Measurements from ENCODE around the gene SMDT1.

The SMDT1 gene, protein sequence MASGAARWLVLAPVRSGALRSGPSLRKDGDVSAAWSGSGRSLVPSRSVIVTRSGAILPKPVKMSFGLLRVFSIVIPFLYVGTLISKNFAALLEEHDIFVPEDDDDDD

GRCh38 chr22:42079319-42080251 is at the start of gene SMDT1:
Gene SMDT1 (plus strand): TSS chr22:42079700. CDS start chr22:42079769, 69 bp downstream.
- peak; percentile 98 for DNase-seq (ENCODE audit: low spot score)
- Mint-ChIP-seq H3K4me1 (ENCODE audit: low read depth) (peaks cover 28% of the 10 kb centered on the region), H3K4me3 (peak within 1 kb of the TSS; percentile 98), H3K9me3 (no peaks in the 10 kb centered on the region), H3K36me3 (ENCODE audit: low read depth) (peaks cover 25% of the 10 kb centered on the region), H3K27ac (peak within 1 kb of the TSS; percentile 96), H3K27me3 (ENCODE audit: low read depth) (no peaks in the 10 kb centered on the region)

DNA sequence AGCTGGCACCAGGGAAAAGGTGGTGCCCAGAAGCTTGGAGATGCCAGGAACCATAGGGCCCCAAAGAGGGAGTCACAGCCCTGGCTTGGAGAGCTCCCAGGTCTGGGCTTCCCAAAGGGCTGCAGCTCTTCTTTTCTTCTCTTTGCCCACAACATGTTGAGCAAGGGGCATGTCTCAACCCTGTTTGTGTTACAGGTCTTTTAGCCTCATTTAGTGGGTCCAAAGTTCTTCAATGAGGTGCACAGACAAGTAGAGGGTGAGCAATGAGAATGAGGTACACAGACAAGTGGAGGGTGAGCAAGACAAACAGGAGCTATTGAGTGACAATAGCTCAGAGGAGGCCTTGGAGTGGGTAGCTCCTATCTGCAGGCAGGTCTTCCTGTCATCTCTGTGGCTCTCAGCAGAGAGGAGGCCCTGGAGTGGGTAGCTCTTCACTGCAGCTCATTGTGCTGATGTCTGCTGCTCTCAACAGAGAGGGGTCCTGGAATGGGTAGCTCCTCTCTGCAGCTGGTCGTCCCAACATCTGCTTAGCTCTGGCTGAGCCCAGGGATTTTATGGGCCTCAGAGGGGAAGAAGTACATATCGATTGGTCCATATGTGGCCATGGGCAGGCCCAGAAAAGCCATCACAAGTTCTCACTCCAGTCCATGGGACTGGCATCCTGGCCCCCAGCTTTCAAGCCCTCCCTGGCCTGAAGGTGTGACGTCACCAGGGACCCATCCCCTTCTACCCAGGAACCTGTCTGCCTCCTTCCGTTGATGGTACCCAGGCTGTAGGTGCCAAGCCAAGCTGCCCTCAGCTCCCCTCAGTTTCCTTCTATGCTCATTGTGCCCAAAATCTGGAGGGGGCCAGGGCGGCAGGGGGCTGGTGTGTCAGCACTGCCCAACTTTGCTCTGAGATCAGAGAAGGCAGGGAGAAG is 46.0 kb upstream of the SMDT1 start:
- Mint-ChIP-seq H3K27me3 (ENCODE audit: low read depth) (peaks cover 5% of the 10 kb centered on the region), H3K4me1 (ENCODE audit: low read depth) (peaks cover 26% of the 10 kb centered on the region), H3K36me3 (ENCODE audit: low read depth) (peaks cover 22% of the 10 kb centered on the region), H3K9me3 (peaks cover 25% of the 10 kb centered on the region), H3K27ac (no peak overlapping the region), H3K4me3 (no peak overlapping the region)
- no peak for DNase-seq (ENCODE audit: low spot score)

- Mint-ChIP-seq H3K27ac (no peak overlapping the region), H3K4me1 (ENCODE audit: low read depth) (peaks cover 24% of the 10 kb centered on the region), H3K4me3 (no peak overlapping the region), H3K9me3 (peaks cover 29% of the 10 kb centered on the region), H3K36me3 (ENCODE audit: low read depth) (peaks cover 21% of the 10 kb centered on the region), H3K27me3 (ENCODE audit: low read depth) (peaks cover 5% of the 10 kb centered on the region)
- DNase-seq (ENCODE audit: low spot score) = no peak
Measured at GRCh38 chr22:42035256-42035655, 44.2 kb upstream of the SMDT1 start.

GRCh38 chr22:42039271-42039670 is 40.2 kb upstream of the SMDT1 start:
- H3K4me1 Mint-ChIP-seq (ENCODE audit: low read depth) = peaks cover 6% of the 10 kb centered on the region
- peaks cover 45% of the 10 kb centered on the region for H3K9me3 Mint-ChIP-seq
- H3K27ac Mint-ChIP-seq = no peak overlapping the region
- peaks cover 5% of the 10 kb centered on the region for H3K27me3 Mint-ChIP-seq (ENCODE audit: low read depth)
- H3K36me3 Mint-ChIP-seq (ENCODE audit: low read depth) = peaks cover 31% of the 10 kb centered on the region
- H3K4me3 Mint-ChIP-seq = no peak overlapping the region
- DNase-seq (ENCODE audit: low spot score) = no peak

DNA sequence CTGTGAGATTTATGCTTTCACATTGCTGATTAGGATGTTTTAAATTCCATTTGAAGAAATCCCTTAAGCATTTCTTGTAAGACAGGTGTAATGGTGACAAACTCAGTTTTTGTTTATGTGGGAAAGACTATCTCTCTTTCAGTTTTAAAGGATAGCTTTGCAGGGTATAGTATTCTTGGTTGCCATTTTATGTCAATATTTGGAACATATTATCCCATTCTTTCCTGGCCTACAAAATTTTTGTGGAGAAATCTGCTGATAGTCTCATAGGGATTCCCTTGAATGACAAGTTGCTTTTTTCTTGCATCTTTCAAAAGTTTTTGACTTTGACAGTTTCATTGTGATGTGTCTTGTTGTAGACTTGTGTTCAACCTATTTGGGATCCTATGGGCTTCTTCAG is 37.7 kb upstream of the SMDT1 start:
- Mint-ChIP-seq H3K4me3 (no peak overlapping the region), H3K27me3 (ENCODE audit: low read depth) (peaks cover 5% of the 10 kb centered on the region), H3K4me1 (ENCODE audit: low read depth) (peaks cover 3% of the 10 kb centered on the region), H3K9me3 (peaks cover 33% of the 10 kb centered on the region), H3K27ac (no peak overlapping the region), H3K36me3 (ENCODE audit: low read depth) (peaks cover 26% of the 10 kb centered on the region)
- DNase-seq (ENCODE audit: low spot score) = no peak

GRCh38 chr22:42050641-42051180 is 28.8 kb upstream of the SMDT1 start:
- no peak overlapping the region for H3K27ac Mint-ChIP-seq

GRCh38 chr22:42052765-42053164 is 26.7 kb upstream of the SMDT1 start:
- Mint-ChIP-seq H3K9me3 (peaks cover 21% of the 10 kb centered on the region), H3K36me3 (ENCODE audit: low read depth) (peaks cover 17% of the 10 kb centered on the region), H3K27ac (peak overlapping the region; percentile 16), H3K4me3 (no peak overlapping the region), H3K4me1 (ENCODE audit: low read depth) (no peaks in the 10 kb centered on the region), H3K27me3 (ENCODE audit: low read depth) (no peaks in the 10 kb centered on the region)
- DNase-seq (ENCODE audit: low spot score) = no peak

More at GRCh38 chr22:42050641-42051180, 28.8 kb upstream of the SMDT1 start:
- Mint-ChIP-seq H3K36me3 (ENCODE audit: low read depth) (peaks cover 3% of the 10 kb centered on the region), H3K4me1 (ENCODE audit: low read depth) (no peaks in the 10 kb centered on the region), H3K27me3 (ENCODE audit: low read depth) (no peaks in the 10 kb centered on the region), H3K9me3 (peaks cover 2% of the 10 kb centered on the region), H3K4me3 (no peak overlapping the region)
- DNase-seq (ENCODE audit: low spot score) = no peak

- no peaks in the 10 kb centered on the region for H3K4me1 Mint-ChIP-seq (ENCODE audit: low read depth)
- H3K4me3 Mint-ChIP-seq = no peak overlapping the region
- DNase-seq (ENCODE audit: low spot score) = no peak
- H3K36me3 Mint-ChIP-seq (ENCODE audit: low read depth) = peaks cover 54% of the 10 kb centered on the region
- H3K27ac Mint-ChIP-seq = no peak overlapping the region
- peaks cover 34% of the 10 kb centered on the region for H3K9me3 Mint-ChIP-seq
- no peaks in the 10 kb centered on the region for H3K27me3 Mint-ChIP-seq (ENCODE audit: low read depth)
Measured at GRCh38 chr22:42056757-42057511, 22.6 kb upstream of the SMDT1 start.

GRCh38 chr22:42060489-42060888 is 19.0 kb upstream of the SMDT1 start:
- Mint-ChIP-seq H3K27me3 (ENCODE audit: low read depth) (no peaks in the 10 kb centered on the region), H3K9me3 (peaks cover 34% of the 10 kb centered on the region), H3K4me3 (no peak overlapping the region), H3K36me3 (ENCODE audit: low read depth) (peaks cover 76% of the 10 kb centered on the region), H3K4me1 (ENCODE audit: low read depth) (no peaks in the 10 kb centered on the region), H3K27ac (no peak overlapping the region)
- DNase-seq (ENCODE audit: low spot score) = no peak

- Mint-ChIP-seq H3K36me3 (ENCODE audit: low read depth) (peaks cover 76% of the 10 kb centered on the region), H3K4me3 (no peak overlapping the region), H3K27ac (no peak overlapping the region), H3K9me3 (peaks cover 29% of the 10 kb centered on the region), H3K27me3 (ENCODE audit: low read depth) (no peaks in the 10 kb centered on the region), H3K4me1 (ENCODE audit: low read depth) (no peaks in the 10 kb centered on the region)
- no peak for DNase-seq (ENCODE audit: low spot score)
Measured at GRCh38 chr22:42061041-42061440, 18.5 kb upstream of the SMDT1 start.

DNA sequence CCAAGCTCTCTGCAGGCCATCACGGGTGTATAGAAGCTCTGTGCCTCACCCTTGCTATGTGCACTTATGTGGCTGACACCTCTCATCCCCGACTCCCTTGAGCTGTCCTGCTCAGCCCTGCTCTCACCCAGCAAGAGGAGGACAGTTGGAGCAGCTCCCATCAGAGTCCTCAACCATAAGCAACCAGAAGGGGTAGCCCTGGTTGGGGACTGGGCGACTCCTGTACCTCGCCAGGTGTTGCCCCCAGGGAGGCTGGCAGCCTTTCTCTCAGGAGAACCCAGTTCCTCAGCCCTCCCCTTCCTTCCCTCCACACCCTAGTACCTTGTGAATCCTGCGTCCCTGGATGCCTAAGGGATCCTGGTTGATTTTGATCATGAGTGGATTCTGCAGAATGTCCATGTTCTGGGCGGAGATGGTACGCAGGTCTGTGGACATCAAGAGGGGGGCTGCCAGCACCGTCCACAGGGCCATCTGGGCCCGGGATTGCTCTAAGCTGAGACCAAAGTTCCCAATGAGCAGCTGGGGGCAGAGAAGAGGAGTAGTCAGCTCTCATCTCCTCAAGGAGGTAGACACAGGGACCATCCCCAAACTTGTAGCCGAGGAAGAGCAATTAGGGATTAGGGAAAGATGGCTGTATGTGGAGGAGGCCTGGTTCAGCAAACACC is 16.9 kb upstream of the SMDT1 start:
- Mint-ChIP-seq H3K27me3 (ENCODE audit: low read depth) (no peaks in the 10 kb centered on the region), H3K4me3 (no peak overlapping the region), H3K36me3 (ENCODE audit: low read depth) (peaks cover 74% of the 10 kb centered on the region), H3K27ac (no peak overlapping the region), H3K9me3 (peaks cover 14% of the 10 kb centered on the region), H3K4me1 (ENCODE audit: low read depth) (no peaks in the 10 kb centered on the region)
- DNase-seq (ENCODE audit: low spot score) = no peak

GRCh38 chr22:42064629-42065028 is 14.9 kb upstream of the SMDT1 start:
- DNase-seq (ENCODE audit: low spot score) = no peak
- Mint-ChIP-seq H3K36me3 (ENCODE audit: low read depth) (peaks cover 62% of the 10 kb centered on the region), H3K27ac (no peak overlapping the region), H3K4me1 (ENCODE audit: low read depth) (peaks cover 8% of the 10 kb centered on the region), H3K9me3 (no peaks in the 10 kb centered on the region), H3K27me3 (ENCODE audit: low read depth) (no peaks in the 10 kb centered on the region), H3K4me3 (no peak overlapping the region)

Measured in T-helper 2 cell treated with Interferon-gamma antibody and Interleukin-4, amounts not matched to agents 5 μg/mL and 100 μg/mL, for 36 hours (primary cell).